Hepatocyte (in vitro differentiated cells): Measurements from ENCODE around the gene VILL. TPM values are rescaled to one million over a fixed set of nuclear protein-coding genes. Genes with fewer than 3 reads are reported as not detected.

Source experiments
- DNase-seq: peaks from one replicate; pipeline ENCODE4 v3.0.0-alpha.2; 2016; ENCODE audit warnings: low spot score
- H2AFZ ChIP-seq: fragments of 200-600 bp; sonication (generic); 2 replicates; pipeline ENCODE4 v1.6.0; 2016; ENCODE audit warnings: antibody characterized with exemption, mild to moderate bottlenecking
- H3K27ac ChIP-seq: fragments of 200-600 bp; sonication (generic); 2 replicates; pipeline ENCODE4 v1.5.1; 2016; ENCODE audit warnings: mild to moderate bottlenecking
- H3K27me3 ChIP-seq: fragments of 200-600 bp; sonication (generic); 2 replicates; pipeline ENCODE4 v1.6.1; 2016
- H3K36me3 ChIP-seq: fragments of 200-600 bp; sonication (generic); replicated peaks from 2 replicates; pipeline ENCODE4 v1.5.1; 2016; ENCODE audit warnings: low read depth; ENCODE audit not compliant: insufficient read depth
- H3K4me1 ChIP-seq: fragments of 200-600 bp; sonication (generic); 2 replicates; pipeline ENCODE4 v1.5.1; 2016; ENCODE audit warnings: mild to moderate bottlenecking, moderate library complexity; ENCODE audit not compliant: insufficient read depth
- H3K4me2 ChIP-seq: fragments of 200-600 bp; sonication (generic); 2 replicates; pipeline ENCODE4 v1.6.0; 2016
- H3K4me3 ChIP-seq: fragments of 200-600 bp; sonication (generic); 2 replicates; pipeline ENCODE4 v1.5.1; 2016; ENCODE audit warnings: mild to moderate bottlenecking
- H3K79me2 ChIP-seq: fragments of 200-600 bp; sonication (generic); 2 replicates; pipeline ENCODE4 v1.6.0; 2017; ENCODE audit warnings: mild to moderate bottlenecking
- H3K9me2 ChIP-seq: fragments of 200-600 bp; sonication (generic); replicated peaks from 2 replicates; pipeline ENCODE4 v1.6.0; 2017; ENCODE audit warnings: mild to moderate bottlenecking; ENCODE audit not compliant: insufficient read depth
- H3K9me3 ChIP-seq: fragments of 200-600 bp; sonication (generic); 2 replicates; pipeline ENCODE4 v1.5.1; 2016; ENCODE audit warnings: low read depth, mild to moderate bottlenecking
- H4K20me1 ChIP-seq: fragments of 200-600 bp; sonication (generic); 2 replicates; pipeline ENCODE4 v1.6.0; 2016; ENCODE audit warnings: mild to moderate bottlenecking; ENCODE audit not compliant: insufficient read depth, poor library complexity, severe bottlenecking
- EZH2 ChIP-seq: fragments of 200-600 bp; sonication (generic); IDR thresholded peaks from 2 replicates; pipeline ENCODE4 v1.6.1; 2016; ENCODE audit warnings: antibody characterized with exemption, mild to moderate bottlenecking, borderline replicate concordance
- EZH2phosphoT487 ChIP-seq: fragments of 200-600 bp; sonication (generic); IDR thresholded peaks from one replicate; pipeline ENCODE4 v1.6.1; 2018; ENCODE audit warnings: antibody characterized with exemption, mild to moderate bottlenecking, low read depth, moderate library complexity; ENCODE audit not compliant: unreplicated experiment, severe bottlenecking
- WGBS: methylation state at CpG from one replicate; pipeline ENCODE4 v1.1.6; 2016; ENCODE audit warnings: low lambda C conversion rate; ENCODE audit errors: missing lambda C conversion rate; 5-methylcytosine and 5-hydroxymethylcytosine counted together
- polyA plus RNA-seq: library from polyadenylated mRNA; unstranded; fragments of >200 nt; fragmentation: Nextera tagmentation; extraction: Ambion mirVana; gene quantifications from 2 replicates; pipeline ENCODE4 v1.2.1, GENCODE V29; 2016
- total RNA-seq: library from RNA; depleted of rRNA; stranded (reverse); fragments of >200 nt; gene quantifications from 2 replicates; pipeline ENCODE4 v1.2.3, GENCODE V29; 2014
- TF ChIP-seq, protein P1 (sequence below): fragments of 200-600 bp; sonication (generic); IDR thresholded peaks from 2 replicates; pipeline ENCODE4 v1.5.1; 2016; ENCODE audit warnings: antibody characterized with exemption, mild to moderate bottlenecking; ENCODE audit not compliant: poor library complexity

The VILL gene
- total and polyA plus RNA-seq, 2 experiments from 2014 or later: 39.3 to 47.4 TPM

DNA sequence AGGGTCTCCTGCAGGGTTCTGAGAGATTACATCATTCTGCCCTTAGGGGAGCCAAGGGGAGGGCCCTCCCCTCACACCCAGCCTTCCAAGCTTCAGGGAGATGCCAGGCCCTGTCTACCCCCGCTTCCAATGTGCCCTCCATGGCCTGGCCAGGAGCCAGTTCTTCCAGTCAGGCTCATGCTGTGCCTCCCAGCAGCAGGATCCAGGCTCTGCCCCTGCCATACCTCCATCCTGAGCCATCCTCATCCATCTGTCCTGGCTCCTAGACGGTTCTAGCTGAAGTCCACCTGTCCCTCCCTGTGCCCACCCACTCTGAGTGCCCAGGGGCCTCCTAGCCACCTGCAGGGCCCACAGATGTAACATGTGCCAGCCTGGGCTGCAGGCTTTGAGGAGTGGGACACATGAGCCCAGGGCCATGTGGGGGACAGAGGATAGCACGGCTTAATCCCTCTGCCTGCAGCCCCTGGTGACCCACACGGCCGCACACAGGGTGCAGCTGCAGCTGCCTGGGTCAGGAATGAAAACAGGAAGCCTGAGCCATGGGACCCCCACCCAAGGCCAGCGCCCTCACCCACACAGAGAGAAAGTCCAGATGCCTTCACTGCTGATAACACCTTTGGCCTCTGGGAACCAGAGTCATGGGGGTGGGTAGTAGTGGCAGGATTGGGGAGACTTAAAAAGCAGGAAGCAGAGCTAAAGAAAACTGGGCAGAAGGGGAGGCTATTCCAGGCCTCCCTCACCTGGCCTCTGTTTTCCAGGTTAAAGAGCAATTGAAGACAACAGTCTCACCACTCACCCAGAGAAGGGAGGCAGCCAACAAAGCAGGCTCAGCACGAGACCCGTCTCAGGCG, 27.1 kb downstream of the VILL start:
- Histone ChIP-seq H3K4me3 (no peak overlapping the region), H4K20me1 (no peaks in the 10 kb centered on the region), H3K79me2 (no peaks in the 10 kb centered on the region), H3K27me3 (no peaks in the 10 kb centered on the region), H3K4me2 (no peak overlapping the region), H3K4me1 (no peaks in the 10 kb centered on the region), H3K36me3 (no peaks in the 10 kb centered on the region), H3K9me3 (no peaks in the 10 kb centered on the region), H3K27ac (no peak overlapping the region), H2AFZ (no peak overlapping the region), H3K9me2 (no peaks in the 10 kb centered on the region)
- DNase-seq: no peak
- TF ChIP-seq EZH2phosphoT487: no peak
- TF ChIP-seq, protein P1, sequence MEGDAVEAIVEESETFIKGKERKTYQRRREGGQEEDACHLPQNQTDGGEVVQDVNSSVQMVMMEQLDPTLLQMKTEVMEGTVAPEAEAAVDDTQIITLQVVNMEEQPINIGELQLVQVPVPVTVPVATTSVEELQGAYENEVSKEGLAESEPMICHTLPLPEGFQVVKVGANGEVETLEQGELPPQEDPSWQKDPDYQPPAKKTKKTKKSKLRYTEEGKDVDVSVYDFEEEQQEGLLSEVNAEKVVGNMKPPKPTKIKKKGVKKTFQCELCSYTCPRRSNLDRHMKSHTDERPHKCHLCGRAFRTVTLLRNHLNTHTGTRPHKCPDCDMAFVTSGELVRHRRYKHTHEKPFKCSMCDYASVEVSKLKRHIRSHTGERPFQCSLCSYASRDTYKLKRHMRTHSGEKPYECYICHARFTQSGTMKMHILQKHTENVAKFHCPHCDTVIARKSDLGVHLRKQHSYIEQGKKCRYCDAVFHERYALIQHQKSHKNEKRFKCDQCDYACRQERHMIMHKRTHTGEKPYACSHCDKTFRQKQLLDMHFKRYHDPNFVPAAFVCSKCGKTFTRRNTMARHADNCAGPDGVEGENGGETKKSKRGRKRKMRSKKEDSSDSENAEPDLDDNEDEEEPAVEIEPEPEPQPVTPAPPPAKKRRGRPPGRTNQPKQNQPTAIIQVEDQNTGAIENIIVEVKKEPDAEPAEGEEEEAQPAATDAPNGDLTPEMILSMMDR: no peak
- no peak for TF ChIP-seq EZH2
- 75% methylated on average over 9 of the region's 9 CpGs for WGBS

DNA sequence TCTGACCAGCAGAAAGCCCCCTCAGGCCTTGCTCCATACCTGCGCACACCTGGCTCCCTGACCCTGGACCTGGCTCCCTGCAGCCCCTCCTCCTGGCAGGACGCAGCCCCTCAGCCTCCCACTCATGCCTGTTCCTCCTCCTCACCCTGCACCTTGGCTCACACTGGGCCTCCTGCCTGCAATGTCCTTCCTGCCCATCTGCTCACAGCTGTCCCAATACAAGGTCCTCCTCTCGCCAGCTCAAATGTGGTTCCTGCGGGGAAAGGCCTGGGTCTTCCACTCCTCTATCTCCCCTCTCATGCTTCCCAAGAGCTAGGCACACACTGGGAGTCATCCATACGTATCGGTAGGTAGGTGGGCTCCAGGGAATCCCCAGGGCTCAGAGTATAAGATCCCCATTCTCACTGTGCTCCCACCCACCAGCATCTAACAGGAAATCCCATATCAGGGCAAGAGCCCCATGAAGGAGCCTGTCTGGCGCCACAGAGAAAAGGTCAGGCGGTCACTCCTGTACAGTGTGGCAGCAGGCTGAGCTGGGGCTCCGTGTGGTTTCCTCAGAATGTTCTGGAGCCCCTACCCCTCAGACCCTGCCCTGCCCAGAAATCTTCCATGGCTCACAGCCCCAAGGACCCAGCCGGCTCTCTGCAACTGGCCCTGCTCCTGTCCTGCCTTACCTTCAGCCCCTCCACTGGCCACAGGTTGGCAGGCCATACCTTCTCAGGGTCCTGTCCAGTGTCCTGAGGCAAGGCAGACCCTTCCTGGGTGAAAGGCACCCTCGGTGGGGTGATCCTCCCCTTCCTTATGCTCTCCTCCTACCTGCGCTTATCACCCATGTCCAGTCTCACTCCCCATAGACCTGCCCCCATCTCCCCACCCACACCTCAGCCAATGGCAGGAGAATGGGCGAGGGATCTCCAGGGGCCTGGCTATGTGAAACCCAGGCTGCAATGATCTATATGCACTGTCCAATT, 28.0 kb downstream of the VILL start:
- Histone ChIP-seq H2AFZ (no peak overlapping the region), H3K27ac (no peak overlapping the region), H3K4me3 (no peak overlapping the region), H3K4me2 (no peak overlapping the region), H3K36me3 (no peaks in the 10 kb centered on the region), H3K79me2 (peaks cover 5% of the 10 kb centered on the region), H3K27me3 (no peaks in the 10 kb centered on the region), H3K9me2 (no peaks in the 10 kb centered on the region), H4K20me1 (no peaks in the 10 kb centered on the region), H3K9me3 (no peaks in the 10 kb centered on the region), H3K4me1 (no peaks in the 10 kb centered on the region)
- TF ChIP-seq, protein P1: no peak
- TF ChIP-seq EZH2phosphoT487 (no peak), EZH2 (no peak)
- WGBS: 91% methylated on average over 12 of the region's 13 CpGs
- no peak for DNase-seq

DNA sequence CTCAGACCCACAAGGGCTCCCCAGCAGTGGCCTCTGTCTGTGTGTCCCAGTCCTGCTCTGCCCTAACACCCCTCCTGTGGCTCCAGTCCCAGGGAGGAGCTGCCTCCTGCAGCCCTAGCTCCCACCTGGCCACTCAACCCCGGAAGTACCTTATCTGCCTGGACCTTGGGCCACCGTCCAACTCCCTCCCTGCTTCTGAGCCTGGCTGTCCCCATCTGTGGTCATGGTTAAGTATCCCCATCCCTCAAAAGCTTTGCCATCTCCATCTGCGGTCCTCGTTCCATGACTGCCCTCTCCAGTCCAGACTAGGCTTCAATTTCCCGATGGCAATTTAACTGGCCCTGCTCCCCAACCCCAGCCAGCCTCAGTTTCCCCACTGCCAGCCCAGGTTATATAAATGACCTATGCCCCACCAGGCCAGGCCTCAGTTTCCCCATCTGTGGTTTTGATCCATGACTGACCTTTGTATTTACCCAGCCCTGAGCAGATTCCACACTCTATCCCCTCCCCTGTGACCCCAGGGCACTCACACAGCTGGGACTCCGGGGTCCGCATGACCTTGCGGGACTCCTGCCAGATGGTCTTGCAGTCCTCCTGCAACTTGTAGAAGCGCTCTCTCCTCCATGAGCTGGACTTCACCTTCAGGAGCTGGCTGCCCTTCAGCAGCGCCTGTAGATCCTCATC, 29.2 kb downstream of the VILL start:
- Histone ChIP-seq H3K27ac (no peak overlapping the region), H3K36me3 (no peaks in the 10 kb centered on the region), H4K20me1 (no peaks in the 10 kb centered on the region), H3K9me3 (no peaks in the 10 kb centered on the region), H3K4me2 (no peak overlapping the region), H3K27me3 (no peaks in the 10 kb centered on the region), H3K79me2 (peaks cover 7% of the 10 kb centered on the region), H3K9me2 (no peaks in the 10 kb centered on the region), H3K4me1 (no peaks in the 10 kb centered on the region), H2AFZ (no peak overlapping the region), H3K4me3 (no peak overlapping the region)
- WGBS: 86% methylated on average over 10 of the region's 10 CpGs
- no peak for TF ChIP-seq EZH2
- TF ChIP-seq, protein P1: no peak
- no peak for DNase-seq
